ENCODE data around the gene PSD4.

PSD4 gene

GRCh38 chr2:113162869-113163268 is 10.9 kb upstream of the PSD4 start:
- H3K4me1 ChIP-seq (ENCODE audit: control insufficient read depth, insufficient read depth, low read length), result peaks cover 8% of the 10 kb centered on the region
- no peak overlapping the region for H3K9ac ChIP-seq (ENCODE audit: low read depth, low read length)
- no peak overlapping the region for H3K4me3 ChIP-seq (ENCODE audit: low read depth, low read length)
- H3K9me3 ChIP-seq (ENCODE audit: control insufficient read depth, insufficient read depth, low read length), result no peaks in the 10 kb centered on the region
- H3K27me3 ChIP-seq (ENCODE audit: control insufficient read depth, insufficient read depth, low read length), result peaks cover 16% of the 10 kb centered on the region
- H3K27ac ChIP-seq (ENCODE audit: low read depth, low read length), result no peak overlapping the region
- H3K36me3 ChIP-seq (ENCODE audit: control insufficient read depth, insufficient read depth, low read length), result no peaks in the 10 kb centered on the region

GRCh38 chr2:113164215-113164929 is 9.4 kb upstream of the PSD4 start:
- H3K4me1 ChIP-seq (ENCODE audit: control insufficient read depth, insufficient read depth, low read length), result peaks cover 8% of the 10 kb centered on the region
- no peak overlapping the region for H3K27ac ChIP-seq (ENCODE audit: low read depth, low read length)
- H3K36me3 ChIP-seq (ENCODE audit: control insufficient read depth, insufficient read depth, low read length), result no peaks in the 10 kb centered on the region
- H3K9ac ChIP-seq (ENCODE audit: low read depth, low read length), result no peak overlapping the region
- peaks cover 2% of the 10 kb centered on the region; the same call in 1 of the 2 replicates for H3K27me3 ChIP-seq (ENCODE audit: control insufficient read depth, insufficient read depth, low read length)
- no peak overlapping the region for H3K4me3 ChIP-seq (ENCODE audit: low read depth, low read length)
- H3K9me3 ChIP-seq (ENCODE audit: control insufficient read depth, insufficient read depth, low read length), result no peaks in the 10 kb centered on the region

GRCh38 chr2:113164930-113165585 is 8.7 kb upstream of the PSD4 start:
- Histone ChIP-seq H3K36me3 (ENCODE audit: control insufficient read depth, insufficient read depth, low read length) (no peaks in the 10 kb centered on the region), H3K27ac (ENCODE audit: low read depth, low read length) (no peak overlapping the region), H3K27me3 (ENCODE audit: control insufficient read depth, insufficient read depth, low read length) (no peaks in the 10 kb centered on the region), H3K4me1 (ENCODE audit: control insufficient read depth, insufficient read depth, low read length) (peaks cover 8% of the 10 kb centered on the region), H3K4me3 (ENCODE audit: low read depth, low read length) (no peak overlapping the region), H3K9ac (ENCODE audit: low read depth, low read length) (no peak overlapping the region), H3K9me3 (ENCODE audit: control insufficient read depth, insufficient read depth, low read length) (no peaks in the 10 kb centered on the region)

GRCh38 chr2:113166187-113166645 is 7.6 kb upstream of the PSD4 start:
- H3K9ac ChIP-seq (ENCODE audit: low read depth, low read length), result no peak overlapping the region
- no peaks in the 10 kb centered on the region for H3K27me3 ChIP-seq (ENCODE audit: control insufficient read depth, insufficient read depth, low read length)
- no peak overlapping the region for H3K27ac ChIP-seq (ENCODE audit: low read depth, low read length)
- H3K4me1 ChIP-seq (ENCODE audit: control insufficient read depth, insufficient read depth, low read length), result peaks cover 8% of the 10 kb centered on the region
- H3K36me3 ChIP-seq (ENCODE audit: control insufficient read depth, insufficient read depth, low read length), result no peaks in the 10 kb centered on the region
- no peak overlapping the region for H3K4me3 ChIP-seq (ENCODE audit: low read depth, low read length)
- H3K9me3 ChIP-seq (ENCODE audit: control insufficient read depth, insufficient read depth, low read length), result no peaks in the 10 kb centered on the region

GRCh38 chr2:113167115-113167932 is 6.4 kb upstream of the PSD4 start:
- Histone ChIP-seq H3K9ac (ENCODE audit: low read depth, low read length) (no peak overlapping the region), H3K9me3 (ENCODE audit: control insufficient read depth, insufficient read depth, low read length) (no peaks in the 10 kb centered on the region), H3K27me3 (ENCODE audit: control insufficient read depth, insufficient read depth, low read length) (no peaks in the 10 kb centered on the region), H3K4me1 (ENCODE audit: control insufficient read depth, insufficient read depth, low read length) (peaks cover 8% of the 10 kb centered on the region), H3K27ac (ENCODE audit: low read depth, low read length) (no peak overlapping the region), H3K36me3 (ENCODE audit: control insufficient read depth, insufficient read depth, low read length) (no peaks in the 10 kb centered on the region), H3K4me3 (ENCODE audit: low read depth, low read length) (no peak overlapping the region)

GRCh38 chr2:113167962-113168340 is 5.8 kb upstream of the PSD4 start:
- no peak overlapping the region for H3K27ac ChIP-seq (ENCODE audit: low read depth, low read length)
- no peaks in the 10 kb centered on the region for H3K27me3 ChIP-seq (ENCODE audit: control insufficient read depth, insufficient read depth, low read length)
- no peak overlapping the region for H3K9ac ChIP-seq (ENCODE audit: low read depth, low read length)

GRCh38 chr2:113169002-113169530 is 4.7 kb upstream of the PSD4 start:
- Histone ChIP-seq H3K27ac (ENCODE audit: low read depth, low read length) (no peak overlapping the region), H3K36me3 (ENCODE audit: control insufficient read depth, insufficient read depth, low read length) (no peaks in the 10 kb centered on the region), H3K9me3 (ENCODE audit: control insufficient read depth, insufficient read depth, low read length) (no peaks in the 10 kb centered on the region), H3K9ac (ENCODE audit: low read depth, low read length) (no peak overlapping the region), H3K27me3 (ENCODE audit: control insufficient read depth, insufficient read depth, low read length) (no peaks in the 10 kb centered on the region), H3K4me3 (ENCODE audit: low read depth, low read length) (no peak overlapping the region), H3K4me1 (ENCODE audit: control insufficient read depth, insufficient read depth, low read length) (peaks cover 8% of the 10 kb centered on the region)

More at GRCh38 chr2:113167962-113168340, 5.8 kb upstream of the PSD4 start:
- no peak overlapping the region for H3K4me3 ChIP-seq (ENCODE audit: low read depth, low read length)
- peaks cover 8% of the 10 kb centered on the region for H3K4me1 ChIP-seq (ENCODE audit: control insufficient read depth, insufficient read depth, low read length)
- no peaks in the 10 kb centered on the region for H3K36me3 ChIP-seq (ENCODE audit: control insufficient read depth, insufficient read depth, low read length)
- no peaks in the 10 kb centered on the region for H3K9me3 ChIP-seq (ENCODE audit: control insufficient read depth, insufficient read depth, low read length)

- Histone ChIP-seq H3K9ac (ENCODE audit: low read depth, low read length) (no peak overlapping the region), H3K27ac (ENCODE audit: low read depth, low read length) (no peak overlapping the region), H3K36me3 (ENCODE audit: control insufficient read depth, insufficient read depth, low read length) (no peaks in the 10 kb centered on the region), H3K9me3 (ENCODE audit: control insufficient read depth, insufficient read depth, low read length) (no peaks in the 10 kb centered on the region), H3K27me3 (ENCODE audit: control insufficient read depth, insufficient read depth, low read length) (no peaks in the 10 kb centered on the region), H3K4me1 (ENCODE audit: control insufficient read depth, insufficient read depth, low read length) (peaks cover 8% of the 10 kb centered on the region), H3K4me3 (ENCODE audit: low read depth, low read length) (no peak overlapping the region)
These were observed 4.2 kb upstream of the PSD4 start for GRCh38 chr2:113169586-113169985.

- no peaks in the 10 kb centered on the region for H3K9me3 ChIP-seq (ENCODE audit: control insufficient read depth, insufficient read depth, low read length)
- H3K27me3 ChIP-seq (ENCODE audit: control insufficient read depth, insufficient read depth, low read length), result no peaks in the 10 kb centered on the region
- H3K4me1 ChIP-seq (ENCODE audit: control insufficient read depth, insufficient read depth, low read length), result no peaks in the 10 kb centered on the region
- no peaks in the 10 kb centered on the region for H3K36me3 ChIP-seq (ENCODE audit: control insufficient read depth, insufficient read depth, low read length)
- no peak overlapping the region for H3K27ac ChIP-seq (ENCODE audit: low read depth, low read length)
- no peak overlapping the region for H3K4me3 ChIP-seq (ENCODE audit: low read depth, low read length)
- H3K9ac ChIP-seq (ENCODE audit: low read depth, low read length), result no peak overlapping the region
These were observed 2.3 kb upstream of the PSD4 start for GRCh38 chr2:113171334-113172075.

- Histone ChIP-seq H3K4me1 (ENCODE audit: control insufficient read depth, insufficient read depth, low read length) (no peaks in the 10 kb centered on the region), H3K27ac (ENCODE audit: low read depth, low read length) (no peak overlapping the region), H3K9ac (ENCODE audit: low read depth, low read length) (no peak overlapping the region), H3K4me3 (ENCODE audit: low read depth, low read length) (no peak overlapping the region), H3K36me3 (ENCODE audit: control insufficient read depth, insufficient read depth, low read length) (no peaks in the 10 kb centered on the region), H3K27me3 (ENCODE audit: control insufficient read depth, insufficient read depth, low read length) (no peaks in the 10 kb centered on the region), H3K9me3 (ENCODE audit: control insufficient read depth, insufficient read depth, low read length) (no peaks in the 10 kb centered on the region)
These were observed 840 bp upstream of the PSD4 start for GRCh38 chr2:113172721-113173541.

Data from HUES48 (cell line).